ENCODE measurements around the gene CCDC71. TPM values are rescaled to one million over a fixed set of nuclear protein-coding genes. Genes with fewer than 3 reads are reported as not detected.

CCDC71 gene
- total RNA-seq, 1 experiment from 2014 or later = 44.3 TPM

DNA sequence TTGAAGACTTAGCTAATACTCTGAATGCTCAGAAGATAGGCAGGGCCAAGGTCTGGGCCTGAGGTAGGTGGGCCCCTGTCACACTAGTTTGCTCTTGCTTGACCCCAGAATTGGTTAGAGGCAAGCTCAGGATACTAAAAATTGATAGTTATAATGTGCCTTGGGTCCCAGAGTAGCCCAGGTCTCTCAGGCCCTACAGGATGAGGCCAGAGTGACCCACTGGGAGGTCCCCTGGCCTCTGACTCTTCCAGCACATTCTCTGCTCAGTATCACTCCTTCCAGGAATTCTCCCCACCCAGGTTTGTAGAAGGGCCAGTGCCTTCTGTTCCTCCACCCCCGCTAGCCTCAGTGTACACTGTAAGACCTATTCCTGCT, 4.6 kb upstream of the CCDC71 start:
- DNase-seq (ENCODE audit: low read depth) = no peak

- no peak for DNase-seq (ENCODE audit: low read depth)
Measured at GRCh38 chr3:49166752-49167556, 823 bp upstream of the CCDC71 start.

- no peak for DNase-seq (ENCODE audit: low read depth)
Measured at GRCh38 chr3:49164983-49165720, 979 bp downstream of the CCDC71 start.

- no peak for DNase-seq (ENCODE audit: low read depth)
Measured at GRCh38 chr3:49163609-49164008, 2.5 kb downstream of the CCDC71 start.

- DNase-seq (ENCODE audit: low read depth) = no peak
Measured at GRCh38 chr3:49162751-49163419, 3.2 kb downstream of the CCDC71 start.

GRCh38 chr3:49161808-49162530, 4.2 kb downstream of the CCDC71 start:
- DNase-seq (ENCODE audit: low read depth) = no peak

DNA sequence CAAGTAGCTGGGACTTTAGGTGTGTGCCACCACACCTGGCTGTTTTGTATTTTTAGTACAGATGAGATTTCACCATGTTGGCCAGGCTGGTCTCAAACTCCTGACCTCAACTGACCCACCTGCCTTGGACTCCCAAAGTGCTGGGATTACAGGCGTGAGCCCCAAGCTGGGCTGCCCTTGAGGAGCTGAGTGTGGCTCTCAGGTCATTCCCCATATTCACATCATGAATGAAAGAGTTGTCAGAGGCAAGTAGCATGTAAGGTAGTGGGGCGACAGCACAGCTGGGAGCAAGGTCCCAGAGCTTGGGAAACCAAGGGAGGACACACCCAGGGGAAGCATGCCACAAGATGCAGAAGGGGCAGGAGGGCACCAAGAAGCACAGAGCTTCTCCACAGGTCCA, 4.9 kb downstream of the CCDC71 start:
- DNase-seq (ENCODE audit: low read depth) = no peak

DNA sequence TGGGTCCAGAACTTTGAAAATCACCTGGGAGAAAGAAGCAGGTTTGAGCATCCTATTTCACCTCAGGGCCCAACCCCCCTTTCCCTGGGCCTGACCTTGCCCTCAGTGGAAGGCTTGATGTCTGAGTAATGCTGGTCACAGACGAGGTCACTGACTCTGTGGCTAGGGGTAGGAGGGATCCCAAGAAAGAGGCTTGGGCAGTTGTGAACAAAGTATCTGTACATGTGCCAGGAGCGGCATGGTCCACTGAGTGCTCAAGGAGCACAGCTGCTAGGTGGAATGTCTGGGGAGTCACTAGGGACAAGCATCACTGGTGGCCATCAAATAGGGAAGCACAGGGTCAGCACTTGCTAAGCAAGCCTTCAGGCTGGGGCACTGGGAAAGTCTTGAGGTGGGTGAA, 7.3 kb downstream of the CCDC71 start:
- peak; percentile 29 for DNase-seq (ENCODE audit: low read depth)

- DNase-seq (ENCODE audit: low read depth) = no peak
Measured at GRCh38 chr3:49158103-49158709, 7.9 kb downstream of the CCDC71 start.

DNA sequence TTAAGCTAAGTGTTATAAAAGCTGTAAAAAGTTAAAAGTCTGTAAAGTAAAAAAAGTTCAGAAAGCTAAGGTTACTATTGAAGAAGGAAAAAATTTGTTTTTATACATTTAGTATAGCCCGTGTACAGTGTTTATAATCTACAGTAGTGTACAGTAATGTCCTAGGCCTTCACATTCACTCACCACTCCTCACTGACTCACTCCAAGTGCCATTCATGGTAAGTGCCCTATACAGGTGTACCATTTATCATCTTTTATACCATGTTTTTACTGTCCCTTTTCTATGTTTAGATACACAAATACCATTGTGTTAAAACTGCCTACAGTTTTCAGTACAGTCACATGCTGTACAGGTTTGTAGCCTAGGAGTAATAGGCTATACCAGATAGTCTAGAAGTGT, 8.8 kb downstream of the CCDC71 start:
- DNase-seq (ENCODE audit: low read depth) = no peak

- DNase-seq (ENCODE audit: low read depth) = no peak
Measured at GRCh38 chr3:49153349-49153912, 12.7 kb downstream of the CCDC71 start.

DNA sequence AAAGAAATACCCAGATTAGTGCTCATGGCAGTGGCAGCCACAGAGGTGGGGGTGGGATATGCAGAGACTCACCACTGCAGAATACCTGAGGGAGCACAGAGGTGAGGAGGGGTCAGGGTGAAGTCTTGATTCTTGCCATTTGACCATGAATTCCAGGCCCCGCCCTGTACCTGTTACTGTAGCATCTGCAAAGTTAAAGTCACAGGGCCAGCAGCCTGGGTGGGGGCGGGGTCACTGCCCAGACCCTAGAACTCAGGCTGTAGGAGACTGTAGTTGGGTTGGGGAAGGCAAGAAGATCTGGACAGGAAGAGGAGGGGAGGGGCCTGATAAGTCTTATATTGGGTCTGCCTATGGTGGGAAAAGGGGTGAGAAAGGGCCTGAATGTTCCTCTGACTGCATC, 14.5 kb downstream of the CCDC71 start:
- DNase-seq (ENCODE audit: low read depth) = no peak

- DNase-seq (ENCODE audit: low read depth) = no peak
Measured at GRCh38 chr3:49148159-49148558, 18.0 kb downstream of the CCDC71 start.

DNA sequence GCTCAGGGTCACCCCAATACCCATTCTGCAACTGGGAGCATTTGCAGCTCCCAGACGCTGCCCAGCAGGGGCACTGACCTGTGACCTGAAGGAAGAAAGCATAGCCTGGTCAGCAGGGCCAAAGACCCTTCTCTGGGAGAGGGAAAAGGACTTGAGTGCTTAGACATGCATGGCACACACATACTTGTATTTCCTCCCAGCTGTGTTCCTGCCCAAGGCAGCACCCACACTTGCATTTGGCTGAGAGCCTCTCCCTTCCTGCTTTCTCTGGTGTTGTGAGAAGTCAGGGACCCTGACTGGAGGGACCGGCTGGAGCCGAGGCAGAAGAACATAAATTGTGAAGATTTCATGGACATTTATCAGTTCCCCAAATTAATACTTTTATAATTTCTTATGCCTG, 26.1 kb downstream of the CCDC71 start:
- no peak for DNase-seq (ENCODE audit: low read depth)

GRCh38 chr3:49135499-49135898, 30.6 kb downstream of the CCDC71 start:
- no peak for DNase-seq (ENCODE audit: low read depth)

DNA sequence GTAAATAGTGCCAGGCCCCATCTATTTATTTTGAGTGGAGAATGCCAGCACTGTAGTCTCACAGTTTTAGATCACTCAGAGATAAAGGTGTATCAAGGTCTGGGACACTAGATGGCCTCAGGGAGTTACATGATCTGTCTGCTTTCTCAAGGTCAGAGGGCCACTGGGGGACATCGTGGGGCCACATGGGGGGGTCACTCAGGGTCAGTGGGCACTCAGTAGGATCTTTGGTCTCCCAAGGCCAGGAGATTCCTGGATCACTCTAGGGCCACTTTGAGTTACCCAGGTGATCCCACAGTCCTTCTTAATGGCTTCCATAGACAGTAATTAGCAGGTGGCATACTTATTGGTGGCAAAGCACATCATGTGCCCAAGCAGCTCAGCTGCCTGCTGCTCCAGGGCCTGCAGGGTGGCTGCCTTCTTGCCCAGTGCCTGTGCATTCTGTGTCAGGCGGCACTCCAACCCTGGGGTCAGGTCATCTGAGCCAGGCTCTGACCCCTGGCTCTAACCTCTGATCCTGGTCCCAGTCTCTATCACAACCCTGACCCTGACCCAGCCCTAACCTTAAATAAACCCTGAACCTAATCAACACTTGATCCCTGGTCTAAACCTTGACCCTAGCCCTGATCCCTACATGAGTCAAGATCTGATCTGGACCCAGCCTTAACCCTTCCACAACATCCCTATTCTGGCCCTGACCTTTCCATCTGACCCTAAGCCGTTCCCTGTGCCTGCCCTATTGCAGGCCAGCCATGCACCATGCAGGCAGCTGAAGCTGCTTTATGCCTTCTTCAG, 31.5 kb downstream of the CCDC71 start:
- no peak for DNase-seq (ENCODE audit: low read depth)

- DNase-seq (ENCODE audit: low read depth) = peak; percentile 86
Measured at GRCh38 chr3:49133226-49133951, 32.7 kb downstream of the CCDC71 start.

GRCh38 chr3:49132437-49133225, 33.5 kb downstream of the CCDC71 start, which contains the start of gene LAMB2:
Gene LAMB2 (minus strand): TSS chr3:49133050. CDS start chr3:49132867, 183 bp downstream.
- peak; percentile 75 for DNase-seq (ENCODE audit: low read depth)

DNA sequence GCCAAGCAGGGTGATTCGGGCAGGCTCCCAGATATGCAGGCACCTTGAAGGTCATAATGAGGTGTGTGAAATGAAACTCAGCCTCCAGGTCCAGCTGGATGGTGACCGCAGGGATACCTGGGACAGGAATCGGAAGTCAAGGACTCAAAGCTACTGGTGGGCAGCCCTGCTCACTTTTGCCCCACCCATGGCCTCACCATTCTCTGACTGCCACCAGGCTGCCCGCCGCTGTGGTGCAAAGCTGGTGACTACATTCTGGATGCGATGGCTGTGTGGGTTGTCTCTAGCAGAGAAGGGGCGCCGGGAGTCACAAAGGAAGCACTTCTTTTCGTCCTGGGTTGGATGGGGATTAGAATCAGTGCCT, 34.1 kb downstream of the CCDC71 start:
- DNase-seq (ENCODE audit: low read depth) = no peak

Data from LHCN-M2 (cell line).